Osteoblast (primary cell): ENCODE results near the gene TGM6. TPM values are rescaled to one million over a fixed set of nuclear protein-coding genes. Genes with fewer than 3 reads are reported as not detected.
A peak's percentile ranks its signal among the peaks of the same experiment; 100 is the strongest.
"Not testable (repeated sequence)": the region's sequence is repeated elsewhere in the genome, so short reads cannot be mapped to it uniquely, and the experiment has no call there.

Experiments
- DNase-seq: peaks from one replicate; pipeline ENCODE4 v3.0.0; 2011; ENCODE audit warnings: low spot score, mixed read lengths; ENCODE audit not compliant: insufficient read length; ENCODE audit errors: missing footprints
- H2AFZ ChIP-seq: 2 replicates; pipeline ENCODE4 v1.6.0; 2011; ENCODE audit warnings: mild to moderate bottlenecking, low read length
- H3K27ac ChIP-seq: 2 replicates; pipeline ENCODE4 v1.5.1; 2011; ENCODE audit warnings: mild to moderate bottlenecking, low read depth, low read length, moderate library complexity
- H3K27me3 ChIP-seq: 2 replicates; pipeline ENCODE4 v1.6.0; 2012; ENCODE audit warnings: mild to moderate bottlenecking, control low read depth, inconsistent platforms, low read length, moderate library complexity; ENCODE audit not compliant: insufficient read depth
- H3K36me3 ChIP-seq: 2 replicates; pipeline ENCODE4 v1.5.1; 2011; ENCODE audit warnings: mild to moderate bottlenecking, low read length, control low read depth, moderate library complexity; ENCODE audit not compliant: insufficient read depth
- H3K4me1 ChIP-seq: 2 replicates; pipeline ENCODE4 v1.5.1; 2011; ENCODE audit warnings: mild to moderate bottlenecking, low read length, control low read depth, moderate library complexity; ENCODE audit not compliant: insufficient read depth
- H3K4me2 ChIP-seq: 2 replicates; pipeline ENCODE4 v1.6.0; 2011; ENCODE audit warnings: mild to moderate bottlenecking, low read length; ENCODE audit not compliant: insufficient read depth
- H3K4me3 ChIP-seq: fragments of 200-600 bp; sonication (generic); 3 replicates; pipeline ENCODE4 v1.5.1; 2012; ENCODE audit warnings: mild to moderate bottlenecking, low read length, inconsistent platforms; ENCODE audit not compliant: insufficient read depth
- H3K79me2 ChIP-seq: 2 replicates; pipeline ENCODE4 v1.6.0; 2012; ENCODE audit warnings: mild to moderate bottlenecking, low read length, control low read depth, inconsistent platforms; ENCODE audit not compliant: insufficient read depth
- H3K9me3 ChIP-seq: 2 replicates; pipeline ENCODE4 v1.5.1; 2011; ENCODE audit warnings: low read depth, low read length, control low read depth
- H4K20me1 ChIP-seq: 2 replicates; pipeline ENCODE4 v1.6.0; 2012; ENCODE audit warnings: mild to moderate bottlenecking, low read length, control low read depth; ENCODE audit not compliant: insufficient read depth
- CTCF ChIP-seq: IDR thresholded peaks from 2 replicates; pipeline ENCODE4 v1.5.1; 2011; ENCODE audit warnings: mild to moderate bottlenecking, low read depth, low read length, moderate library complexity; ENCODE audit errors: extremely low read depth
- total RNA-seq: library from RNA; depleted of rRNA; stranded (reverse); fragments of >200 nt; gene quantifications from 2 replicates; pipeline ENCODE4 v1.2.3, GENCODE V29; 2012

TGM6 gene
- total RNA-seq, 1 donor = not detected

GRCh38 chr20:2402271-2402980 lies 21.7 kb downstream of the TGM6 start:
- H2AFZ ChIP-seq = no peak overlapping the region
- H3K79me2 ChIP-seq = no peaks in the 10 kb centered on the region
- no peaks in the 10 kb centered on the region for H4K20me1 ChIP-seq
- DNase-seq = peak; percentile 85
- H3K27ac ChIP-seq = no peak overlapping the region
- peaks cover 6% of the 10 kb centered on the region for H3K9me3 ChIP-seq
- peaks cover 3% of the 10 kb centered on the region for H3K27me3 ChIP-seq
- TF ChIP-seq CTCF = peak; percentile 58
- no peak overlapping the region for H3K4me3 ChIP-seq
- H3K36me3 ChIP-seq = no peaks in the 10 kb centered on the region
- H3K4me1 ChIP-seq = no peaks in the 10 kb centered on the region
- no peak overlapping the region for H3K4me2 ChIP-seq

DNA sequence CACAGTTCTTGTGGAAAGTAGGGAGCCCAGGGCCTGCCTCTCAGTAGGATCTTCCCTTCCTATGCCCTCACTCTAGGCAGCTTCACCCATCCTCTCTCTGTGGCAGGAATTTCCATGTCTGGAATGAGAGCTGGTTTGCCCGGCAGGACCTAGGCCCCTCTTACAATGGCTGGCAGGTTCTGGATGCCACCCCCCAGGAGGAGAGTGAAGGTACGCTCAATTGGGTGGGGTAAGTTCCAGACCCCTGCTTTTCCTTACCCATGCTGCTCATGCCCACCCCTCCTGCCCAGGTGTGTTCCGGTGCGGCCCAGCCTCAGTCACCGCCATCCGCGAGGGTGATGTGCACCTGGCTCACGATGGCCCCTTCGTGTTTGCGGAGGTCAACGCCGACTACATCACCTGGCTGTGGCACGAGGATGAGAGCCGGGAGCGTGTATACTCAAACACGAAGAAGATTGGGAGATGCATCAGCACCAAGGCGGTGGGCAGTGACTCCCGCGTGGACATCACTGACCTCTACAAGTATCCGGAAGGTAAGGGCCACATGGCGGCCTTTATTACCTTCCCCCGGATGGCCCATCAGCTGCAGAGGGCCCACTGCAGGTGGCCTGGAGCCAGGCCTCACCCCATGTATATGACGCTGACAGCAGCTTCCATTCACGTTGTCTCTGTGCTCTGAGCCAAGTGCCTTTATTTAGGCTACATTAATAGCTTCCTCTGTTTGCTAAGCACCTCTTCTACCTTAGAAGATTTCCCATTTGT lies 22.8 kb downstream of the TGM6 start:
- Histone ChIP-seq H3K4me3 (no peak overlapping the region), H3K27me3 (peaks cover 3% of the 10 kb centered on the region), H3K79me2 (no peaks in the 10 kb centered on the region), H3K9me3 (peaks cover 3% of the 10 kb centered on the region), H4K20me1 (no peaks in the 10 kb centered on the region), H3K27ac (no peak overlapping the region), H3K4me1 (no peaks in the 10 kb centered on the region), H3K36me3 (no peaks in the 10 kb centered on the region), H3K4me2 (no peak overlapping the region), H2AFZ (no peak overlapping the region)
- no peak for TF ChIP-seq CTCF
- peak; percentile 65 for DNase-seq

- no peak overlapping the region for H3K27ac ChIP-seq
- H3K27me3 ChIP-seq = peaks cover 10% of the 10 kb centered on the region
- no peaks in the 10 kb centered on the region for H4K20me1 ChIP-seq
- H3K36me3 ChIP-seq = no peaks in the 10 kb centered on the region
- H3K4me3 ChIP-seq = no peak overlapping the region
- no peak overlapping the region for H3K4me2 ChIP-seq
- no peak for TF ChIP-seq CTCF
- H3K9me3 ChIP-seq = peaks cover 3% of the 10 kb centered on the region
- H3K4me1 ChIP-seq = no peaks in the 10 kb centered on the region
- H3K79me2 ChIP-seq = no peaks in the 10 kb centered on the region
- H2AFZ ChIP-seq = no peak overlapping the region
- DNase-seq = no peak
These were observed 25.0 kb downstream of the TGM6 start for GRCh38 chr20:2405693-2406065.

GRCh38 chr20:2407355-2407754 lies 26.7 kb downstream of the TGM6 start:
- not testable (repeated sequence) for H3K36me3 ChIP-seq, DNase-seq, H3K9me3 ChIP-seq, H3K27ac ChIP-seq, H3K4me2 ChIP-seq, H3K4me3 ChIP-seq, H3K27me3 ChIP-seq, H3K79me2 ChIP-seq, H2AFZ ChIP-seq, H4K20me1 ChIP-seq, H3K4me1 ChIP-seq
